Measurements from ENCODE around the gene ANKRD16. TPM values are rescaled to one million over a fixed set of nuclear protein-coding genes. Genes with fewer than 3 reads are reported as not detected.

ANKRD16 gene
- total RNA-seq, 1 donor from 2014 or later, result 10.4 TPM

DNA sequence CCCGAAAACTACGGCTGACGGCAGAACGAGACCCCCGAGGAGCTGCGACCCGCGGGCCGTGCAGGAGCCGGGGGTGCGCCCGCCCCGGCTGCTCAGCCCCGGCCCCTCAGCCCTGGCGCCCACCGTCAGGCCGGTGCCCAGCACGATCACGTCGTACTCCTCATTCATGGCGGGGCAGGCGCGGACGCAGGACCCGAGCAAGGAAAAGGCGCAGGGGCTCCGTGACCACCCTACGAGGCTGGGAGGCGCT is 76.7 kb downstream of the ANKRD16 start:
- TF ChIP-seq, protein P1, sequence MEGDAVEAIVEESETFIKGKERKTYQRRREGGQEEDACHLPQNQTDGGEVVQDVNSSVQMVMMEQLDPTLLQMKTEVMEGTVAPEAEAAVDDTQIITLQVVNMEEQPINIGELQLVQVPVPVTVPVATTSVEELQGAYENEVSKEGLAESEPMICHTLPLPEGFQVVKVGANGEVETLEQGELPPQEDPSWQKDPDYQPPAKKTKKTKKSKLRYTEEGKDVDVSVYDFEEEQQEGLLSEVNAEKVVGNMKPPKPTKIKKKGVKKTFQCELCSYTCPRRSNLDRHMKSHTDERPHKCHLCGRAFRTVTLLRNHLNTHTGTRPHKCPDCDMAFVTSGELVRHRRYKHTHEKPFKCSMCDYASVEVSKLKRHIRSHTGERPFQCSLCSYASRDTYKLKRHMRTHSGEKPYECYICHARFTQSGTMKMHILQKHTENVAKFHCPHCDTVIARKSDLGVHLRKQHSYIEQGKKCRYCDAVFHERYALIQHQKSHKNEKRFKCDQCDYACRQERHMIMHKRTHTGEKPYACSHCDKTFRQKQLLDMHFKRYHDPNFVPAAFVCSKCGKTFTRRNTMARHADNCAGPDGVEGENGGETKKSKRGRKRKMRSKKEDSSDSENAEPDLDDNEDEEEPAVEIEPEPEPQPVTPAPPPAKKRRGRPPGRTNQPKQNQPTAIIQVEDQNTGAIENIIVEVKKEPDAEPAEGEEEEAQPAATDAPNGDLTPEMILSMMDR (IDR thresholded peaks at IDR 0.05), result no peak
- H3K36me3 ChIP-seq, result no peaks in the 10 kb centered on the region
- peak overlapping the region; percentile 95 to 98 for H3K27ac ChIP-seq
- intact Hi-C loops (cut with DNase I), result loop anchor here (1.0 to 10.0 kb wide), 6 partner anchors 60 to 996 kb away; partner anchors contain the start of genes ANKRD16, RBM17 and TASOR2
- no peaks in the 10 kb centered on the region for H3K9me3 ChIP-seq
- no peak for DNase-seq (ENCODE audit: low spot score in 2 of 2)
- H3K4me1 ChIP-seq, result peaks cover 0 to 32% of the 10 kb centered on the region in 2 donors
- no peaks in the 10 kb centered on the region for H3K27me3 ChIP-seq
- peak overlapping the region; percentile 87 to 90 for H3K4me3 ChIP-seq

DNA sequence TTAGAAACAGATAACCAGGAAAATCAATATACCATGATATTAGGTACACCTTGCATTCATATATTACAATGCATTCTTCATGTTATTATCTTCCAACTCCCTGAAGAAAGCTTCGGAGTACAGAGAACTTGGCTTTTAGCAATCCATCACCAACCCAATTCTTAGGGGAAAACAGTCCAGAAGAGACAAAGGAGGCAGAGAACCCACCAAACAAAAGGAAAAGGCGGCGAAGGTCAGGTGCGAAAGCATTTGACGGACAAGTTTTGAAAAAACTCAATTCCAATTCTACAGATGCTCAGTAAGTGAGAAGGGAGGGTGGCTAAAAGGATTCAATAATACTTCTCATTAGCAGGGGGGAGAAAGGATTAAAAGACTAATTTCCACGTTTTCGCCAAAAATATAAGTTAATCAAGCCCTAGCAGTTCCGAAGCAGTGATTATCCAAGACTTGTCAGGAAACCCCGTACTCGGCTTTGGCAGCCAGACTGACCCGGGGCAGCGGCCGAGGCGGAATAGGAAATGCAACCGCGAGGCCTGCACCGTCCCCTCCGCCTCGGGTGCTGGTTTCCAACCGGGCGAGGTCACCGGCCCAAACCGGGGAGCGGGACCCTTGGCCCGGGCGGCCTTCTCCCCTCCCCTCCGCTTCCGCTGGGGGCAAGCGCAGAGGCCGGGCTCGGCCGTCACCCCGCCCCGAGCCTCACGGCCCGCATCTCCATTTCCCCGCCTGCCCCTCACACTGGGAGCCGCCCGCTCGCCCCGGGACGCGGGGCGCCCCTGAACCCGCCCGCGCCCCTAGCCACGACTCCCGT is 77.2 kb downstream of the ANKRD16 start:
- TF ChIP-seq, protein P1 (IDR thresholded peaks at IDR 0.05), result no peak
- H3K36me3 ChIP-seq, result no peaks in the 10 kb centered on the region
- peak overlapping the region; percentile 87 to 90 for H3K4me3 ChIP-seq
- DNase-seq (ENCODE audit: low spot score in 2 of 2), result peak in 1 of 2 donors; percentile 70
- H3K27me3 ChIP-seq, result no peaks in the 10 kb centered on the region
- H3K9me3 ChIP-seq, result no peaks in the 10 kb centered on the region
- peaks cover 0 to 34% of the 10 kb centered on the region in 2 donors for H3K4me1 ChIP-seq
- intact Hi-C loops (cut with DNase I), result loop anchor here (1.0 to 10.0 kb wide), 6 partner anchors 61 to 995 kb away; partner anchors contain the start of genes ANKRD16, RBM17 and TASOR2
- H3K27ac ChIP-seq, result peak overlapping the region; percentile 95 to 98

Other genes starting within 250 kb of the ANKRD16 start
- 15.3 TPM for gene ASB13, start 223.3 kb downstream of the ANKRD16 start, total RNA-seq
- 12.2 TPM for gene TASOR2, start 205.1 kb downstream of the ANKRD16 start, total RNA-seq
- 173 TPM for gene GDI2, start 76.5 kb downstream of the ANKRD16 start, total RNA-seq
- 43.0 TPM for gene FBH1, start 350 bp upstream of the ANKRD16 start, total RNA-seq
- gene IL15RA, start 87.7 kb upstream of the ANKRD16 start, total RNA-seq, result 24.8 TPM
- gene IL2RA, start 172.5 kb upstream of the ANKRD16 start, total RNA-seq, result not detected
- 22.7 TPM for gene RBM17, start 199.1 kb upstream of the ANKRD16 start, total RNA-seq

All from ascending aorta (tissue), 2 donors.